Transverse colon (tissue), 4 donors: ENCODE measurements around the gene MIP.

Source experiments
- POLR2AphosphoS5 ChIP-seq, 3 donors: sonication (generic); formaldehyde crosslinking; IDR thresholded peaks; one replicate each; pipeline ENCODE4 v1.6.1; 2016; ENCODE audit warnings: antibody characterized with exemption in 3 of 3
- TF ChIP-seq, protein P1 (sequence below), 5 experiments: fragments of 200-600 bp in 3 of 5; fragments of 450-650 bp in 2 of 5; sonication (generic) in 3 of 5; IDR thresholded peaks; 1 replicate in 2 of 5; 2 replicates in 3 of 5; pipeline ENCODE4 v1.5.1; 2016 to 2017; ENCODE audit warnings: antibody characterized with exemption in 5 of 5, inconsistent platforms in 3 of 5, mild to moderate bottlenecking in 2 of 5, moderate library complexity in 1 of 5

DNA sequence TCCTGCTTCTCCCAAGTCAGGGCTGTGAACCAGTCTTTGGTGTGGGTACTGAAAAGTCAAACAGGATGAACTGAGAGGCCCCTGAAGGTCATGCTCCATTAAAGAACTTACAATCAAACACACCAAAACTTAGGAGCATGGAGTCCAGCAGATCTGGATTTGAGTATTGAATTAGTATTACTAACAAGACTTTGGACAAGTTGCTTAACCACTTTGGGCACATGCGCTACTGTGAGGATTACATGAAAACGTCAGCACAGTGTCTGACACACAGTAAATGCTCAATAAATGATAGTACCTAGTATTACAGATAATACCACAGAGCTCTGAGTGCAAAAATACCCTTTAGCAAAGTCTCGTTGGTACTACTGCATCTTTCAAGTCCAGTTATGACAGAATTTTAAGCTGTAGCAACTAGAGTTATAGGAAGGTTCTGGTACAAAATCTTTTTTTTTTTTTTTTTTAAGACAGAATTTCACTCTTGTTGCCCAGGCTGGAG, 28.5 kb downstream of the MIP start:
- TF ChIP-seq POLR2AphosphoS5 (IDR thresholded peaks at IDR 0.05), result no peak
- TF ChIP-seq, protein P1, sequence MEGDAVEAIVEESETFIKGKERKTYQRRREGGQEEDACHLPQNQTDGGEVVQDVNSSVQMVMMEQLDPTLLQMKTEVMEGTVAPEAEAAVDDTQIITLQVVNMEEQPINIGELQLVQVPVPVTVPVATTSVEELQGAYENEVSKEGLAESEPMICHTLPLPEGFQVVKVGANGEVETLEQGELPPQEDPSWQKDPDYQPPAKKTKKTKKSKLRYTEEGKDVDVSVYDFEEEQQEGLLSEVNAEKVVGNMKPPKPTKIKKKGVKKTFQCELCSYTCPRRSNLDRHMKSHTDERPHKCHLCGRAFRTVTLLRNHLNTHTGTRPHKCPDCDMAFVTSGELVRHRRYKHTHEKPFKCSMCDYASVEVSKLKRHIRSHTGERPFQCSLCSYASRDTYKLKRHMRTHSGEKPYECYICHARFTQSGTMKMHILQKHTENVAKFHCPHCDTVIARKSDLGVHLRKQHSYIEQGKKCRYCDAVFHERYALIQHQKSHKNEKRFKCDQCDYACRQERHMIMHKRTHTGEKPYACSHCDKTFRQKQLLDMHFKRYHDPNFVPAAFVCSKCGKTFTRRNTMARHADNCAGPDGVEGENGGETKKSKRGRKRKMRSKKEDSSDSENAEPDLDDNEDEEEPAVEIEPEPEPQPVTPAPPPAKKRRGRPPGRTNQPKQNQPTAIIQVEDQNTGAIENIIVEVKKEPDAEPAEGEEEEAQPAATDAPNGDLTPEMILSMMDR (IDR thresholded peaks at IDR 0.05), result no peak
